Measurements from ENCODE around the gene DNM1L. TPM values are rescaled to one million over a fixed set of nuclear protein-coding genes. Genes with fewer than 3 reads are reported as not detected.

Gene DNM1L
- total RNA-seq, 1 experiment from 2014 or later, result 102 TPM

- BruUV-seq (replicated peaks), result no TSS peak
- ChIA-PET POLR2A (ENCODE audit: low non-redundant PET) (no interaction called here), CTCF (no interaction called here)
- intact Hi-C loops (cut with micrococcal nuclease; ENCODE audit: unreplicated experiment), result no loop called here
- Histone ChIP-seq H3K36me3 (ENCODE audit: insufficient read depth, low read length, poor library complexity, severe bottlenecking) (peaks cover 23% of the 10 kb centered on the region), H3K4me3 (ENCODE audit: low read depth, low read length, poor library complexity, severe bottlenecking) (no peak overlapping the region), H3K9me3 (ENCODE audit: low read depth, low read length, poor library complexity, severe bottlenecking) (no peaks in the 10 kb centered on the region), H3K4me1 (ENCODE audit: insufficient read depth, low read length, poor library complexity, severe bottlenecking) (no peaks in the 10 kb centered on the region), H3K27ac (ENCODE audit: low read depth, low read length, poor library complexity, severe bottlenecking) (no peak overlapping the region), H3K27me3 (replicated peaks; ENCODE audit: insufficient read depth, low read depth, low read length, poor library complexity) (no peaks in the 10 kb centered on the region)
- TF ChIP-seq CTCF (conservative IDR thresholded peaks at IDR 0.05; ENCODE audit: low read depth, low read length) (no peak), EZH2 (IDR thresholded peaks at IDR 0.05; ENCODE audit: borderline replicate concordance, low read depth, low read length, poor library complexity, severe bottlenecking) (no peak)
- DNase-seq (ENCODE audit: low spot score), result no peak
These were observed 27.4 kb downstream of the DNM1L start for GRCh38 chr12:32706335-32707024.

GRCh38 chr12:32708926-32709325 lies 29.8 kb downstream of the DNM1L start:
- ChIA-PET CTCF (no interaction called here), POLR2A (ENCODE audit: low non-redundant PET) (no interaction called here)
- no peak for TF ChIP-seq CTCF (conservative IDR thresholded peaks at IDR 0.05; ENCODE audit: low read depth, low read length)
- no peak for TF ChIP-seq EZH2 (IDR thresholded peaks at IDR 0.05; ENCODE audit: borderline replicate concordance, low read depth, low read length, poor library complexity, severe bottlenecking)
- Histone ChIP-seq H3K27ac (ENCODE audit: low read depth, low read length, poor library complexity, severe bottlenecking) (no peak overlapping the region), H3K27me3 (replicated peaks; ENCODE audit: insufficient read depth, low read depth, low read length, poor library complexity) (no peaks in the 10 kb centered on the region), H3K4me1 (ENCODE audit: insufficient read depth, low read length, poor library complexity, severe bottlenecking) (no peaks in the 10 kb centered on the region), H3K4me3 (ENCODE audit: low read depth, low read length, poor library complexity, severe bottlenecking) (no peak overlapping the region), H3K36me3 (ENCODE audit: insufficient read depth, low read length, poor library complexity, severe bottlenecking) (peaks cover 28% of the 10 kb centered on the region), H3K9me3 (ENCODE audit: low read depth, low read length, poor library complexity, severe bottlenecking) (no peaks in the 10 kb centered on the region)
- intact Hi-C loops (cut with micrococcal nuclease; ENCODE audit: unreplicated experiment), result no loop called here
- DNase-seq (ENCODE audit: low spot score), result no peak
- no TSS peak for BruUV-seq (replicated peaks)

GRCh38 chr12:32714772-32715171 lies 35.7 kb downstream of the DNM1L start:
- no peak for TF ChIP-seq EZH2 (IDR thresholded peaks at IDR 0.05; ENCODE audit: borderline replicate concordance, low read depth, low read length, poor library complexity, severe bottlenecking)
- no peak for TF ChIP-seq CTCF (conservative IDR thresholded peaks at IDR 0.05; ENCODE audit: low read depth, low read length)
- H3K9me3 ChIP-seq (ENCODE audit: low read depth, low read length, poor library complexity, severe bottlenecking), result no peaks in the 10 kb centered on the region
- H3K36me3 ChIP-seq (ENCODE audit: insufficient read depth, low read length, poor library complexity, severe bottlenecking), result peaks cover 25% of the 10 kb centered on the region
- no peak overlapping the region for H3K4me3 ChIP-seq (ENCODE audit: low read depth, low read length, poor library complexity, severe bottlenecking)
- no peaks in the 10 kb centered on the region for H3K27me3 ChIP-seq (replicated peaks; ENCODE audit: insufficient read depth, low read depth, low read length, poor library complexity)
- no peak for DNase-seq (ENCODE audit: low spot score)
- no peaks in the 10 kb centered on the region for H3K4me1 ChIP-seq (ENCODE audit: insufficient read depth, low read length, poor library complexity, severe bottlenecking)
- intact Hi-C loops (cut with micrococcal nuclease; ENCODE audit: unreplicated experiment), result no loop called here
- POLR2A ChIA-PET (ENCODE audit: low non-redundant PET), result no interaction called here
- no peak overlapping the region for H3K27ac ChIP-seq (ENCODE audit: low read depth, low read length, poor library complexity, severe bottlenecking)
- CTCF ChIA-PET, result no interaction called here
- BruUV-seq (replicated peaks), result no TSS peak

Data from A673 (cell line).